Measurements from ENCODE around the gene LRRC39. TPM values are rescaled to one million over a fixed set of nuclear protein-coding genes. Genes with fewer than 3 reads are reported as not detected.

The LRRC39 gene
- total RNA-seq, 1 donor from 2014 or later: 0.57 TPM

DNA sequence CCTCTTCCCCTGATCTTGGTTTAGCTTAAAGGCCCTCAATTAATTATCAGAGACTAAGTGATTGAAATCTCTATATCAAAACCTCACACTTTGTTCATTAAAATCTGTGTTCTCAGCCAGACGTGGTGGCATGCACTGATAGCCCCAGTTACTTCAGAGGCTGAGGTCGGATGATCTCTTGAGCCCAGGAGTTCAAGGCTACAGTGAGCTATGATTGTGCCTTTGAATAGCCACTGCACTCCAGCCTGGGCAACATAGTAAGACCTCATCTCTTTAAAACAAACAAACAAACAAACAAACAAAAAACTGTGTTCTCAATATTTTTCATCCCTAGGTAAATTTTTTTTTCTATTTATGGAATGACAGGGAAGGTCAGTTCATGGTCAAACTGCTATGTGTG lies 26.4 kb downstream of the LRRC39 start:
- H3K9ac ChIP-seq (ENCODE audit: low read length): no peak overlapping the region
- Mint-ChIP-seq H3K4me1 (ENCODE audit: low read depth, unreplicated experiment) (no peaks in the 10 kb centered on the region), H3K9me3 (ENCODE audit: unreplicated experiment) (no peaks in the 10 kb centered on the region), H3K4me3 (ENCODE audit: unreplicated experiment) (no peak overlapping the region), H3K36me3 (ENCODE audit: low read depth, unreplicated experiment) (no peaks in the 10 kb centered on the region), H3K27me3 (ENCODE audit: low read depth, unreplicated experiment) (no peaks in the 10 kb centered on the region), H3K27ac (ENCODE audit: unreplicated experiment) (no peak overlapping the region)
- DNase-seq (ENCODE audit: low read depth) (no peak), FAIRE-seq (no peak)
- no peak overlapping the region for H2AFZ ChIP-seq (ENCODE audit: low read depth, low read length)
- H3K4me1 ChIP-seq (ENCODE audit: insufficient read depth, low read length): no peaks in the 10 kb centered on the region
- no peaks in the 10 kb centered on the region for H3K27me3 ChIP-seq (ENCODE audit: insufficient read depth, low read length)
- TF ChIP-seq EZH2 (IDR thresholded peaks at IDR 0.05; ENCODE audit: insufficient read depth, low read length): no peak
- TF ChIP-seq, protein P1, sequence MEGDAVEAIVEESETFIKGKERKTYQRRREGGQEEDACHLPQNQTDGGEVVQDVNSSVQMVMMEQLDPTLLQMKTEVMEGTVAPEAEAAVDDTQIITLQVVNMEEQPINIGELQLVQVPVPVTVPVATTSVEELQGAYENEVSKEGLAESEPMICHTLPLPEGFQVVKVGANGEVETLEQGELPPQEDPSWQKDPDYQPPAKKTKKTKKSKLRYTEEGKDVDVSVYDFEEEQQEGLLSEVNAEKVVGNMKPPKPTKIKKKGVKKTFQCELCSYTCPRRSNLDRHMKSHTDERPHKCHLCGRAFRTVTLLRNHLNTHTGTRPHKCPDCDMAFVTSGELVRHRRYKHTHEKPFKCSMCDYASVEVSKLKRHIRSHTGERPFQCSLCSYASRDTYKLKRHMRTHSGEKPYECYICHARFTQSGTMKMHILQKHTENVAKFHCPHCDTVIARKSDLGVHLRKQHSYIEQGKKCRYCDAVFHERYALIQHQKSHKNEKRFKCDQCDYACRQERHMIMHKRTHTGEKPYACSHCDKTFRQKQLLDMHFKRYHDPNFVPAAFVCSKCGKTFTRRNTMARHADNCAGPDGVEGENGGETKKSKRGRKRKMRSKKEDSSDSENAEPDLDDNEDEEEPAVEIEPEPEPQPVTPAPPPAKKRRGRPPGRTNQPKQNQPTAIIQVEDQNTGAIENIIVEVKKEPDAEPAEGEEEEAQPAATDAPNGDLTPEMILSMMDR (IDR thresholded peaks at IDR 0.05; ENCODE audit: insufficient read depth, low read depth, low read length): no peak
- H3K4me2 ChIP-seq (ENCODE audit: low read length): no peak overlapping the region
- H3K9me3 ChIP-seq (ENCODE audit: insufficient read depth, low read depth, low read length): no peaks in the 10 kb centered on the region
- H3K36me3 ChIP-seq (ENCODE audit: insufficient read depth, low read length): peaks cover 4% of the 10 kb centered on the region
- no peak overlapping the region for H3K27ac ChIP-seq (ENCODE audit: low read depth, low read length)
- H4K20me1 ChIP-seq (ENCODE audit: insufficient read depth, low read length): no peaks in the 10 kb centered on the region
- H3K4me3 ChIP-seq (ENCODE audit: insufficient read depth, low read depth, low read length): no peak overlapping the region
- no peaks in the 10 kb centered on the region for H3K79me2 ChIP-seq (ENCODE audit: insufficient read depth, low read length)

DNA sequence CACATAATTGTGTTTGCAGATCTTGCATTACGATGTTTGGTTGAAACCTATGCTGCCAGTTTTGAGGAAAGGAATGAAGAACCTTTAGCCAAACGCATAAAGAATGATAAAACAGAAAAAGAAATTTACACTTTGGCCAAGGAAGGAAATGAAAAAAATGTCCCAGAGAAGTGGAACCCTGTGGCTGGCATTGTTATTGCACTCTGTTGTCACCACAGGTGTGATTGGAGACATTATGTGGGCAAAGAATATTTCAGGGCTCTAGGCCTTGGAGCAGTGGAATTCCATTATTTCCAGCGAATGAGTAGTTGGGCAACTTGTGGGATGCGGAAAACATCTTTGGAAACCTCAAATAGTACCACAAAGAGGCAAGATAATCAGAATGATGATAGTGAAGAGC lies 30.2 kb downstream of the LRRC39 start:
- H3K27me3 Mint-ChIP-seq (ENCODE audit: low read depth, unreplicated experiment): no peaks in the 10 kb centered on the region
- H3K4me3 Mint-ChIP-seq (ENCODE audit: unreplicated experiment): no peak overlapping the region
- DNase-seq (ENCODE audit: low read depth) (no peak), FAIRE-seq (no peak)
- H3K9me3 ChIP-seq (ENCODE audit: insufficient read depth, low read depth, low read length): no peaks in the 10 kb centered on the region
- H3K9me3 Mint-ChIP-seq (ENCODE audit: unreplicated experiment): no peaks in the 10 kb centered on the region
- H3K36me3 ChIP-seq (ENCODE audit: insufficient read depth, low read length): peaks cover 29% of the 10 kb centered on the region
- H3K4me3 ChIP-seq (ENCODE audit: insufficient read depth, low read depth, low read length): no peak overlapping the region
- no peaks in the 10 kb centered on the region for H3K79me2 ChIP-seq (ENCODE audit: insufficient read depth, low read length)
- no peak overlapping the region for H3K27ac Mint-ChIP-seq (ENCODE audit: unreplicated experiment)
- H4K20me1 ChIP-seq (ENCODE audit: insufficient read depth, low read length): no peaks in the 10 kb centered on the region
- H3K27ac ChIP-seq (ENCODE audit: low read depth, low read length): no peak overlapping the region
- no peaks in the 10 kb centered on the region for H3K4me1 Mint-ChIP-seq (ENCODE audit: low read depth, unreplicated experiment)
- TF ChIP-seq, protein P1 (IDR thresholded peaks at IDR 0.05; ENCODE audit: insufficient read depth, low read depth, low read length): no peak
- no peak for TF ChIP-seq EZH2 (IDR thresholded peaks at IDR 0.05; ENCODE audit: insufficient read depth, low read length)
- H3K36me3 Mint-ChIP-seq (ENCODE audit: low read depth, unreplicated experiment): no peaks in the 10 kb centered on the region
- no peaks in the 10 kb centered on the region for H3K27me3 ChIP-seq (ENCODE audit: insufficient read depth, low read length)
- H3K9ac ChIP-seq (ENCODE audit: low read length): no peak overlapping the region
- H3K4me1 ChIP-seq (ENCODE audit: insufficient read depth, low read length): no peaks in the 10 kb centered on the region
- no peak overlapping the region for H3K4me2 ChIP-seq (ENCODE audit: low read length)
- H2AFZ ChIP-seq (ENCODE audit: low read depth, low read length): no peak overlapping the region

DNA sequence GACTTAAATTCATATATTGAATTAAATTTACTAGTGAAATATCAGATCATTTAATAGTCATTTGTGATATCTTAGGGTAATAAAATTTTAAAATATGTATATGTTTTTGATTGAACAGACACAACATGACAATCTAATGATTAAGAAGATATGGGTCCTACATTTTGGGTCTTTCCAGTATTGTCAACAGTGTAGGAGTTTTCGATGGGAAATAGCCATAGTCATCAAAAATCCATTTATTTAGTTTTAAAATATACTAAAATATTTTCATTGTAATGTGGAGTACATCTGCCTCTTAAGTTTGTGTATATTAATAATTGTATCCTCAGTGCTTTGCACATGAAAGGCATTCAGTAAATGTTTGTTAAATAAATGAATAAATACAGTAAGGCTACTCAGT lies 31.1 kb downstream of the LRRC39 start:
- no peaks in the 10 kb centered on the region for H3K36me3 Mint-ChIP-seq (ENCODE audit: low read depth, unreplicated experiment)
- no peak for FAIRE-seq
- no peak for DNase-seq (ENCODE audit: low read depth)
- Histone ChIP-seq H3K79me2 (ENCODE audit: insufficient read depth, low read length) (no peaks in the 10 kb centered on the region), H3K27ac (ENCODE audit: low read depth, low read length) (no peak overlapping the region), H4K20me1 (ENCODE audit: insufficient read depth, low read length) (no peaks in the 10 kb centered on the region), H3K27me3 (ENCODE audit: insufficient read depth, low read length) (no peaks in the 10 kb centered on the region), H3K4me1 (ENCODE audit: insufficient read depth, low read length) (no peaks in the 10 kb centered on the region), H3K9me3 (ENCODE audit: insufficient read depth, low read depth, low read length) (no peaks in the 10 kb centered on the region), H3K4me3 (ENCODE audit: insufficient read depth, low read depth, low read length) (no peak overlapping the region), H3K9ac (ENCODE audit: low read length) (no peak overlapping the region), H3K36me3 (ENCODE audit: insufficient read depth, low read length) (peaks cover 29% of the 10 kb centered on the region), H3K4me2 (ENCODE audit: low read length) (no peak overlapping the region), H2AFZ (ENCODE audit: low read depth, low read length) (no peak overlapping the region)
- H3K4me1 Mint-ChIP-seq (ENCODE audit: low read depth, unreplicated experiment): no peaks in the 10 kb centered on the region
- no peak for TF ChIP-seq EZH2 (IDR thresholded peaks at IDR 0.05; ENCODE audit: insufficient read depth, low read length)
- TF ChIP-seq, protein P1 (IDR thresholded peaks at IDR 0.05; ENCODE audit: insufficient read depth, low read depth, low read length): no peak
- no peak overlapping the region for H3K27ac Mint-ChIP-seq (ENCODE audit: unreplicated experiment)
- no peaks in the 10 kb centered on the region for H3K27me3 Mint-ChIP-seq (ENCODE audit: low read depth, unreplicated experiment)
- no peaks in the 10 kb centered on the region for H3K9me3 Mint-ChIP-seq (ENCODE audit: unreplicated experiment)
- no peak overlapping the region for H3K4me3 Mint-ChIP-seq (ENCODE audit: unreplicated experiment)
